Stimulated activated CD8-positive, alpha-beta memory T cell treated with anti-CD3 and anti-CD28 coated beads, Interleukin-12 subunit alpha, Interleukin-12 subunit beta, amount 100 ng/mL, for 24 hours (primary cell): ENCODE data around the gene VWA1.
"Not testable (repeated sequence)": the region's sequence is repeated elsewhere in the genome, so short reads cannot be mapped to it uniquely, and the experiment has no call there.

Experiments
- DNase-seq: peaks from one replicate; pipeline ENCODE4 v3.0.0-alpha.2; 2020; ENCODE audit errors: extremely low read depth

Gene VWA1

DNA sequence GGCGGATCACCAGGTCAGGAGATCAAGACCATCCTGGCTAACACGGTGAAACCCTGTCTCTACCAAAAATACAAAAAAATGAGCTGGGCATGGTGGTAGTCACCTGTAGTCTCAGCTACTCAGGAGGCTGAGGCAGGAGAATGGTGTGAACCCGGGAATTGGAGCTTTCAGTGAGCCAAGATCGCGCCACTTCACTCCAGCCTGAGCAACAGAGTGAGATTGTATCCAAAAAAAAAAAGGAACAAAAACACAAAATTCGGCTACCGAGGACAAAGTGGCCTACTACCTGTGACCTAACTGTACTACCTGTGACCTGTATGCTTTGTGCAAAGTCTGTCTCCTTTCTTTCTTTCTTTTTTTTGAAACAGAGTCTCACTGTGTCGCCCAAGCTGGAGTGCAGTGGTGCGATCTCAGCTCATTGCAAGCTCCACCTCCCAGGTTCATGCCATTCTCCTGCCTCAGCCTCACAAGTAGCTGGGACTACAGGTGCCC lies 32.5 kb upstream of the VWA1 start:
- not testable (repeated sequence) for DNase-seq

DNA sequence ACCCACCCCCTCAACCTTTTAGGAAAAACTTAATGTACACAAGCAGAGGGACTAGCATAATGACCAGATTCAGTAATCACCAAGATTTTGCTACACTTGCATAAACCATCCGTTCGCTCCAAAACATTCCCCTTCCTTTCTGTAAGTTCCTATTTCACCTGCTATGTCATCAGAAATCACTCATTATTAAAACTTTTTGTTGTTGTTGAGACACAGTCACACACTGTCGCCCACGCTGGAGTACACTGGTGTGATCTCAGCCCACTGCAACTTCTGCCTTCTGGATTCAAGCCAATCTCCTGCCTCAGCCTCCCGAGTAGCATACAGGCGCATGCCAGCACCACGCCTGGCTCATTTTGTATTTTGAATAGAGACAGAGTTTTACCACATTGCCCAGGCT lies 31.8 kb upstream of the VWA1 start:
- no peak for DNase-seq

DNA sequence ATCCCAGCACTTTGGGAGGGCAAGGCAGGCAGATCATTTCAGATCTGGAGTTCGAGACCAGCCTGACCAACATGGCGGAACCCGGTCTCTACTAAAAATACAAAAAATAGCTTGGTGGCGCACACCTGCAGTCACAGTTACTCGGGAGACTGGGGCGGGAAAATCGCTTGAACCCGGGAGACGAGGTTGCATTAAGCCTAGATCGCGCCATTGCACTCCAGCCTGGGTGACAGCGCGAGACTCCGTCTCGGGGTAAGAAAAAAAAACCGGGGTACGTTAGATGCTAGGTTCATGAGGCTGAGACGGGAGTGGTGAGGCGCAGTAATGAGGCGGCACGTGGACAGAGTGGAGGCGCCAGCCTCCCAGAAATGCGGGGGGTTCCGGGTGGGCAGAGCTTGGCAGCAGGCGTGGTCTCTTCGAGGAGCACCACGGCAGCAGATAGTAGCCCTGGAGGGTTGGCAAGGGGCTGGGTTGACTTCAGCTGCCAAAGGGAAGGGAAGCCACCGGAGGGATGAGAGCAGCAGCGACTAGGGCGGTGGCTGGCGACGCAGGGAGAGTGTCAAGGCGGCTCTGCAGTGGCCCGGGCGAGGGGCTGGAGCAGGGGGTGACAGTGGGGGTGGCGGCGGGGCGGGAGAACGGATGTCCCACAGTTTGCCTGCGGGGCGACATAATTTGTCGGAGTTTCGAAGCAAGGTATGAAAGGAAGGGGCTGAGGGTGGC lies 29.2 kb upstream of the VWA1 start:
- DNase-seq: no peak

DNA sequence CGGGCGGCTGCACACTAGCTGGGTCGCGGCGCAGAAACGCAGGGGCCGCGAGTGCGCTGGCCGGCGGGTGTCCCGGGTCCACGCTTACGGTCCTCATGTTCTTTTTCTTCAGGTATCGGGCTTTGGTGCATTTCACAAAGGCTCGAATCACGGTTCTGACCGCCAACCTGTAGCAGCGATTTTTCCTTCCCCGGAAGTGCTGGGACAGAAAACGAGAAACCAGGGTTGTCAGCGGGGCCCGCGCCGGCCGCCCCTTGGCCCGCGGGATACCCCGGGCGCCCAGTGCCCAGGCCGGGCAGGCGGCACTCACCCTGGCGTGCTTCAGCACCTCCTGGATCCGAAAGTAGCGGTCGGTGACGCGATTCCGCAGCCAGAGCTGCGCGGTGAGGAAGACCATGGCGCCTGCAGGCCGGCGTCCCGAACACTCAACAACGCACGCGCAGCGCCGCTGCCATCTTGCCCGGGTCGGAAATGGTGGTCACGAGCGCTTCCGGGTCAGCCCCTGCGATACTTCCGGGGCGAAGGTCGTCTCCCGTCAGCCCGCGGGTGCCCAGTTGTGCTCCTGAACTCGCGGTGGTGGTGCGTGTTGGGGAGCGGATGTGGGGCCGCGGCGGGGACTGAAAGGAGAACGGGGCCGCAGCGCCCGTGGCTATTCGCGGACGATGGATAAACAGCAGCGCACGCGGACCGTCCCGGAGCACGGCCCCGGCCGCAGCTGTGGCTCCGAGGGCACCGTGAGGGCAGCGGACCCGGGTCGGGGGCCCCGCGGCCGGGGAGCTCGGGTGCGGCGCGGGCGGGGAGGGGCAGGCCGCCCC lies 28.5 kb upstream of the VWA1 start, which contains the start of gene MRPL20:
MRPL20 (minus strand) TSS at position 473 of the 815 bp plus-strand sequence; CDS start at position 397, 76 bp downstream.
- peak; percentile 92 for DNase-seq

DNA sequence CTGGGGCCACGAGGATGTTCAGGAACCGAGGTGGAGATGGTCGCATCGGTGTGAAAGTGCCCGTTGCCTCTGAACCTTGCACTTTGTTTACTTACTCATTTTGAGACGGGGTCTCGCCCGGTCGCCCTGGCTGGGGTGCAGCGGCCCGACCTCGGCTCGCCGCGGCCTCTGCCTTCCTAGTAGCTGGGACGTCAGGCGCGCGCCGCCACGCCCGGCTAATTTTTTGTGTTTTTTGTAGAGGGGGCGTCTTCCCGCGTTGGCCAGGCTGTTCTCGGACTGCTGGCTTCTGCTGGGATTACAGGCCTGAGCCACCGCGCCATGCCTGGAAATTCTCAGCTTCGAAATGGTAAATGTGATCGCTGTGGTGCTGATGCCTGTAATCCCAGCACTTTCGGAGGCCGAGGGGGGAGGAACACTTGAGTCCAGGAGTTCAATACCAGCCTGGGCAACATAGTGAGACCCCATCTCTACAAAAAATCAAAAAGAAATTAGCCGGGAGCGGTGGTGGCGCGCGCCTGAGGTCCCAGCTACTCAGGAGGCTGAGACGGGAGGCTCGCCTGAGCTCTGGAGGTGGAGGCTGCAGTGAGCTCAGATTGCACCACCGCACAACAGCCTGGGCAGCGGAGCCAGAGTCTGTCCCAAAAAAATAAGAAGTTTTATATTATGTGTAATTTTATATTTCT lies 27.7 kb upstream of the VWA1 start:
- no peak for DNase-seq

DNA sequence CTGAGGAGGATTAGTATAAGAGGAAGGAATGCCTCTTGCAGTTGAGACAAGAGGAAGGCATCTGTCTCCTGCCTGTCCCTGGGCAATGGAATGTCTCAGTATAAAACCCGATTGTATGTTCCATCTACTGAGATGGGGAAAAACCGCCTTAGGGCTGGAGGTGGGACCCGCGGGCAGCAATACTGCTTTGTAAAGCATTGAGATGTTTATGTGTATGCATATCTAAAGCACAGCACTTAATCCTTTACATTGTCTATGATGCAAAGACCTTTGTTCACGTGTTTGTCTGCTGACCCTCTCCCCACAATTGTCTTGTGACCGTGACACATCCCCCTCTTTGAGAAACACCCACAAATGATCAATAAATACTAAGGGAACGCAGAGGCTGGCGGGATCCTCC lies 25.3 kb upstream of the VWA1 start:
- DNase-seq: not testable (repeated sequence)

DNA sequence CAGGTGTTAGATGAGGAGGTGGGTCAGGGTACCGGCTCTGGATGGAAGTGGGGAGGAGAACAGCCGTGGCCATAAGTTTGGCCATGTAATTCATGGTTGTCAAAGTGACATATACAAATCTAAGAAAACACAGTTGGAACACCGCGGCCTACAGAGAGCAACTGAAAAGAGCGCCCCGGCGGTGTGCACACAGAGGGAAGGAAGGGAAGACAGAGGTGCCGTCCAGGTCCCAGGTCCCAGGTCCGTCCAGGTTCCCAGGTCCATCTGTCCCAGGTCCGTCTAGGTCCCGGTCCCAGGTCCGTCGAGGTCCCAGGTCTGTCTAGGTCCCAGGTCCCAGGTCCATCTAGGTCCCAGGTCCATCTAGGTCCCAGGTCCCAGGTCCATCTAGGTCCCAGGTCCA lies 23.9 kb upstream of the VWA1 start:
- no peak for DNase-seq

DNA sequence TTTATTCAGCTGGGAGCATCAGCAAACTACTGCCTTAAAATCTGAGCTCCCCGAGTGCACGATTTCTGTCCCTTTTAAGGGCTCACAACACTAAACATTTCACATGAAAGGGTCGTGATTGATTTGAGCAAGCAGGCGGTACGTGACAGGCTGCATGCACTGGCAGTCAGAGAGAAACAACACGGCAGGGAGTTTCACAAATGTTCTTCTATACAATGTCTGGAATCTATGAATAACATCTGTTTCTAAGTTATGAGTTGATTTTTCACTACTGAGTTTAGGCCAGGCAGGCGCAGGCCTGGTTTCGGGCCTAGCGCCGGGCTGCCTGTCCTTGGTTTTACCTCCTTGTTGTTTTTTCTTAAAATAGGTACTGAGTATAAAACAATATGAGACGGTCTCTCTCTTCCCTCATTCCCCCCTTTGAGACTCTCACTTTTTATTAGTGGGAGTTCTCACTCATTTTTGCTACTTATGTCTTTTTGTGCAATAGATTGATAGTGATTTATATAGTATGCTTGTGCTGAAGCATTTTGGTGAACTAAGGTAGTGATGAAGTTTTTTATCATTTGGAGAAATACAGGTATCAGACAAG lies 23.1 kb upstream of the VWA1 start:
- DNase-seq: not testable (repeated sequence)

DNA sequence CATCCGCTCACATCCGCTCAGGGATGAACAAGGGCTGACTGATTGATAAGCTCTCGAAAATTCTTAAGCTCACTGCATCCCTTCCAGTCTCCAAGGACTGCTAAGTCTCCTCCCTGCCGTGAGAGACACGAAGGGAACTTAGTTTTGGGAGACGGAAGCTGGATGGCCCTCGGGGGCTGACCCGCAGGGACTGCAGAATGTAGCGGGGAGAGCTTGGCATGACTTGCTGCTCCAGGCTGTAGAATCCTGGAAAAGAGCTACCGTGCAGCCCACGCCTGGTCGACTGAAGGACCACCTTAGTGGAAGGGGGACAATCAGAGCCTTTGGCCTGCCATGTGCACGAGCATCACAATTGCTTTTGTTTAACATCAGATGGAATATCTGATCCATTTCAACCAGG lies 19.7 kb upstream of the VWA1 start:
- DNase-seq: no peak

DNA sequence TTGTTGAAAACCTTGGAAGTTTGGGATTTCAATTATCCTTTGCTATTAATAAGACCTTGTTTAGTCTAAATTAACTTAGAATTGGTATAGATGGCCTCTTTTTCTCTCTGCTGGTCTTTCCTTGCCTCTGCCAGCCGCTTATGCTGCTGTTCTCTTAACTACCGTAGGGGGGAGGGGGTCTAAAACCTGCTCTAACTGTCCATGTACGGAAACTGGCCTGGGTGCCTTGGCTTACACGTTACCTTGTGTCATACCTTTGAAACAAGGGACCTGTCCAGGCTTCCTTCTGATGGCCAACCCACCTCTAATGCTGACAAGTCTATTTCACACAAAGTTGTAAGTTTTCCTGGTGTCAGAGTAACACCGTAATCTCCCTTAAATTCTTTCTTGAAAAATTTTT lies 18.1 kb upstream of the VWA1 start:
- DNase-seq: not testable (repeated sequence)

DNA sequence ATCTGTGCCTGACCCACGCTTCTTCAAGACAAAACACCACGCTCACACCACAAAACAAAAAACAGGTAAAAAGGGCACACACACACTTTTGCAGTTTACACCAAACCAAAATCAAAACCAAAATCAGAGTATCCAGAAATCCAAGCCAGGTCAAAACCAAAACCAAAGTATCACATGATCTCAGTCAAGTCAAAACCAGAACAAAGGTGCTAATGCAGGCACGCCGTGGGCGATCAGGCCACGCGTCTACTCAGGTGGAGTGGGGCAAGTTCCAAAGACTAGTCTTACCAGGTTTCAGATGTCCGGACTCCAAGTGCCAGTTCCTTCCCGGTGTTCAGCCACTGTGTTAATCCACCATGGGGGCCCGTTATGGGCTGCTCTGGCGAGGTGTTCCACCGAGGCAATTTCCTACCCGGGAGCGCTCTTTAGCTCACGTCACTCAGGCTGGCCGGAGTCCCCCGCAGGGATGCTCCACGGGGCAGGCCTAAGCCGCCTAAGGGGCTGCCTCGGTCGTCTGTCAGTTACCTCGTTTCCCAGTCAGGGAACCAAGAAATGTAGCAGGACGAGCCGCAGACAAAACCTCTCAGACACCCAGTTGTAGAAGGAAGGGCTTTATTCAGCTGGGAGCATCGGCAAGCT lies 17.5 kb upstream of the VWA1 start:
- not testable (repeated sequence) for DNase-seq

DNA sequence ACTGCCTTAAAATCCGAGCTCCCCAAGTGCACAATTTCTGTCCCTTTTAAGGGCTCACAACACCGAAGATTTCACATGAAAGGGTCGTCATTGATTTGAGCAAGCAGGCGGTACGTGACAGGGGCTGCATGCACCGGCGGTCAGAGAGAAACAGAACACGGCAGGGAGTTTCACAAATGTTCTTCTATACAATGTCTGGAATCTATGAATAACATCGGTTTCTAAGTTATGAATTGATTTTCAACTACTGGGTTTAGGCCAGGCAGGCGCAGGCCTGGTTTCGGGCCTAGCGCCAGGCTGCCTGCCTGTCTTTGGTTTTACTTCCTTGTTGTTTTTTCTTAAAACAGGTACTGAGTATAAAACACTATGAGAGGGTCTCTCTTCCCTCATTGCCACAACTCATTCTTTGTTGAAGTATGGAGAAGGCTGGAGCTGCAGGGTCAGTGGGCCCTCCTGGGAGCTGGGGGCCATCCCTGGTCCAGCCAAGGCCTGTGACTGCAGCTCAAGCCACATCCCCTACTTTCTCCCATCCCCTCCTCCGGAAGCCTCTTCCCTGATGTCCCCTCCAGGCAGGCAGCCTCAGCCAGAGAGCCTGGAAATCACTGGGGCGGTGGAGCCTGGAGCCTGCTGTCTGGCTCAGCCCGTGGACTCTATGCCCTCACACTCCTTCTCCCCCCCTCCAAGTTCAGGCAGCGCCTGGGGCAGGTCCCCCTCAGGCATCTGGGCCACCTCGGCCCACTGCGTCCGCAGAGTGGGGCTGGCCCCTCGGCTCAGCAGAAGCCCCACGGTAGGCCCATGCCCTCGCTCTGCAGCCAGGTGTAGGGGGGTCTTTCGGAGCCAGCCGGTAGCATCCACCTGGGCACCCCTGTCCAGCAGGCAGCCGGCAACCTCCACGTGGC lies 16.8 kb upstream of the VWA1 start:
- DNase-seq: no peak

DNA sequence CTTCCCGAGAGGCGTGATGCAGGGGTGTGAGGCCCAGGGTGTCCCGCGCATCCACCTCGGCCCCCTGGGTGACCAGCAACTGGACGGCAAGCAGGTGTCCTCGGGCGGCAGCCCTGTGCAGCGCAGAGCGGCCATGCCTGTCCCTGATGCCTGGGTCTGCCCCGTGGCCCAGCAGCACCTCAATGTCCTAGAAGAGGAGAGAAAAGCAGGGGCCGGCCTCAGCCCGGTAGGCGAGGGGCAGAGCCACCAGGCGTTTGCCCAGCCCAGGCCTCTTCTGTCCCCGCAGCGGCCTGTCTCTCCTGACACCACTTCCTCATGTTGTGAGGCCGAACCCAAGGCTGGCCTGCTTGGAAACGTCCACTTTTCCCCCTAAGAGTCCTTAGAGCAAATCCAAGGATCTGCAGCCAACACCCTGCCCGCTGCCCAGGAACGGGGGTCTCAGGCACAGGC lies 16.1 kb upstream of the VWA1 start:
- DNase-seq: no peak

DNA sequence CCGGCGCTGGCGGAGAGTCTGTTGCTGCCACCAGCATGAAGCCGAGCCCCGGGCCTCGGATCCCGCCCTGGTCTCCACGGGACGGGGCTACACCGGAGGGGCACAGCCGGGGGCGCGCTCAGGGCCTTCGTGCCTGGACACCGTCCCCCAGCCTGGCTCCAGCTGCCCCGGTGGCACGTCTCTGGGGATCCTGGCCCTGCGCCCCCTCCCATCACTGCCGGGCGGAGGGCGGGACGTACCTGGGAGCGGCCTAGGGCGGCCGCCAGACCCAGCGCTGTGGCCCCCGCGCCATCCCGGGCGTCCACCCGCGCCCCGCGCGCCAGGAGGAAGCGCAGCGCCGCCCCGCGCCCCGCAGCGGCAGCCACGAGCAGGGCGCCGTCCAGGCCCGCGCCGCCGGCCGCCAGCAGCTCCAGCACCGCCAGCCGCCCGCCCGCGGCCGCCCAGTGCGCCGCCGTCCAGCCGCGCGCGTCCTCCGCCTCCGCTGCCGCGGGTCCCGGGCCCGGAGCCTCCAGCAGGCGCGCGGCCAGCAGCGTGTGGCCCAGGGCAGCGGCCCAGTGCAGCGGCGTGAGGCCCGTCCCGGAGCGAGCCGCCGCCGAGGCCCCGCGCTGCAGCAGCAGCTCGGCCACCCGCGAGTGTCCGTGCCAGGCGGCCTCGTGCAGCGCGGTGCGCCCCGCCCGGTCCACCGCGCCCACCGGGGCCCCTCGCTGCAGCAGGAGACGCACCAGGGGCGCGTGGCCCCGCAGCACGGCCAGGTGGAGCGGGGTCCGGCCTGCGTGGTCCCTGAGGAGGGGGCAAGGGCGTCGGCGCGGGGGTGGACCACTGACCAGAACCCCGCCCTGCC lies 15.5 kb upstream of the VWA1 start:
- DNase-seq: no peak

DNA sequence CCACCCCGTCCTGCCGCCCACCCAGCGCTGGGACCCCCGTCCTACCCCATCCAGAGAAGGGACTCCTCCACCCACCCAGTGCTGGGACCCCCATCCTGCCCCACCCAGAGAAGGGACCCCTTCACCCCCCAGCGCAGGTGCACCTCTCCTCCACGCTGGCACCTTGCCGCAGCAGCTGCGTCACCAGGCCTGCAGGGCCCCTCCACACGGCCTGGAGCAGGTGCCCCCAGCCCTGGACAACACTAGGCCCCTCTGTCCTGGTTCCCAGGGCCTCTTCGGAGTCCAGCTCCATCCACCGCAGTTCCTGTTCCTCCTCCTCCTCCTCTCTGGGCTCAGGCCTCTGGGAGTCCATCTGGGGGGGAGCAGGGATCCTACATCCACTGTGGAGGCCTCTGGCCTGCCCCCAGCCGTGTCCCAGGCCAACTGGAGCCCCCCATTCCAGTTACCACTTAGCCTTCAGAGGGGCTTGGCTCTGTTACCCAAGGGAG lies 14.8 kb upstream of the VWA1 start:
- DNase-seq: no peak

DNA sequence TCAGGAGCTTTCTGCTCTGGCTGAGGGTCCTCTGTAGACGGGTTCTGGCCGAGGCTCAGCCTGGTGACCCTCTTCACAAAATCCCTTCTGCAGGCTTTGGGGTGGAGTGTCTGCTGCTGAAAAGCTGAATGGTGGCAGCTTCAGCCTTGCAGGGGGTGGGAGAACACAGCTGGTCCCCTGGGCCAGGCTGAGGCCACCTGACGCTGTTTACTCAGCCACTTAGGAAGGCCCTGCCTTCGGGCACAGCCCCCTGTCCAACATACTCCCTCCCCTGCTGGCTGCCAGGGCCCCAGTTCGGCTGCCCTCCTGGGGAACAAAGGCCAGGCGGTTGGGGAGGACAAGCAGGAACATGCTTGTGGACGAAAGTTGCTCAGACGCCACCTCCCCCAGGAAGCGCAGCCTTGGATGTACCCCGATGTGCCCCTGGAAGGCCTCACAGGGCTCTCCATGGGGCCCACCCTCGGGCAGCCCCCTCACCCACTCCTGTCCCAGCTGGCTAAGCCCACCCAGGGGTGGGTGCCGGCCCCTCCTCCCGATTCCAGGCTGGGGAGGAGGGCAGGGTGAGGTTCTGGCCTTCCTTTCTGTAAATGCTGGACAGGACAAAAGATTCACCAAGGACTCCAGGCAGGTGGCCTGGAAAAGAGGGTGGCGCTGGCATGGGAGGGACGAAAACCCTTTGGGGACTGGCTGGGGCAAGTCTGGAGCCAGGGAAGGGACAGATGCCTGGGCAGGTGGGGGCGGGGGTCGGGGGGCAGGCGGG lies 14.2 kb upstream of the VWA1 start, which contains the start of gene ANKRD65:
ANKRD65 (minus strand) TSS at position 130 of the 760 bp plus-strand sequence. CDS start 271 bp downstream, outside the sequence.
- no peak for DNase-seq

DNA sequence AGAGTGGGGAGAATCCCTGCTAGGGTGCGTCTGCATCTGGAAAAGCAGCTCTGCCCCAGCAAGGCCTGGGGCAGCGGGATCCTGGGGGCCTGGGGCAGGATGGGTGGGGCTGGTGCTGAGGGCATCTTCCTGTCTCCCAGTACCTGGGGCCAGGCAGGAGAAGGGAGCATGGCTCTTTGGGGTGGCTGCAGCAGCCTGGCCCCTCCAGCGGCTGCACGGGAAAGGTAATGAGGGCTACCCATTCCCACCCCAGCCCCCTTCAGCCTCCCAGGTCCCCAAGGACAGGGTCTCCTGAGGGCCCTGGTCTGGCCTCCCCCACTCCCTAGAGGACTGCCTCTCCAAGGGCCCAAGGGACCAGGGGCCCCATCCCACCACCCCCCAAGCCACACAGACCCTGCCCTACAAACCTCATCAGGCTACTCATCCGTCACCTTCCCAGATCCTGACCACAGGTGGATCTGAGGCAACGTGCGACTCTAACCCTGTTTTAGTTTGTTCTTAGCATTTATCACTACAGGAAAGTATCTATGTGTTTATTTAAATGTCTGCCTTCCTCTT lies 13.5 kb upstream of the VWA1 start:
- DNase-seq: no peak
